Neural crest cell (in vitro differentiated cells): ENCODE data around the gene CD9. TPM values are rescaled to one million over a fixed set of nuclear protein-coding genes. Genes with fewer than 3 reads are reported as not detected.
"Not testable (repeated sequence)": the region's sequence is repeated elsewhere in the genome, so short reads cannot be mapped to it uniquely, and the experiment has no call there.

Experiments
- DNase-seq: peaks from one replicate; pipeline ENCODE4 v3.0.0; 2021; ENCODE audit warnings: low read depth, mixed read lengths, low spot score
- H3K27ac Mint-ChIP-seq: one replicate; pipeline ENCODE4 v1.8.0; 2021; ENCODE audit warnings: mild to moderate bottlenecking, mixed read lengths; ENCODE audit not compliant: unreplicated experiment
- H3K27me3 Mint-ChIP-seq: 2 replicates; pipeline ENCODE4 v1.8.0; 2021; ENCODE audit warnings: low read depth, mild to moderate bottlenecking, mixed read lengths
- H3K36me3 Mint-ChIP-seq: 2 replicates; pipeline ENCODE4 v1.8.0; 2021; ENCODE audit warnings: low read depth, mild to moderate bottlenecking, mixed read lengths
- H3K4me1 Mint-ChIP-seq: 2 replicates; pipeline ENCODE4 v1.8.0; 2021; ENCODE audit warnings: mixed read lengths
- H3K4me3 Mint-ChIP-seq: one replicate; pipeline ENCODE4 v1.8.0; 2021; ENCODE audit warnings: mild to moderate bottlenecking, mixed read lengths
- H3K9me3 Mint-ChIP-seq: 2 replicates; pipeline ENCODE4 v1.8.0; 2021; ENCODE audit warnings: mixed read lengths
- total RNA-seq: library from RNA; stranded (reverse); gene quantifications from 2 replicates; pipeline ENCODE4 v1.2.1, GENCODE V29; 2021
- TF ChIP-seq, protein P1 (sequence below): fragments of 200-600 bp; sonication (generic); conservative IDR thresholded peaks from 2 replicates; pipeline ENCODE4 v1.5.0; 2021; ENCODE audit warnings: antibody characterized with exemption, mild to moderate bottlenecking

The CD9 gene
- total RNA-seq, 1 donor from 2014 or later: 2.1 TPM

DNA sequence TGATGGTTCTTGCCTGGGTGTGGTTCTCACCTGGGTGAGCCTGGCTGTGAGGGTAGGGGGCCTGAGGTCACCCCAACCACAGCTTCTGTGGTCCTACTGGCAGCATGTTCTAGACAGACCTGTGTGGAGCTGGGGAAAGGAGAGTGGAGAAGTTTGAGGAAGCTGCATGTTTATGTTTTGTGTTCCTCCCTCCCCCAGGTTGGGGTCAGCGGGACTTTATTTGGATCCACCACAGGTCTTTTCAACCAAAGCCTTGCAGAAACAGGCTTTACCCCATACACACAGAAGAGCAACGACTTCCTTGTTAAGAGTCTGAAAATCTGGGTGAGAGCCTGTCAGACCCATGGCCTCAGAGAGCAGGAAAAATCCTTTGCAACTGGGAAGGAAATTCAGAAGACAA, 5.6 kb downstream of the CD9 start:
- TF ChIP-seq, protein P1, sequence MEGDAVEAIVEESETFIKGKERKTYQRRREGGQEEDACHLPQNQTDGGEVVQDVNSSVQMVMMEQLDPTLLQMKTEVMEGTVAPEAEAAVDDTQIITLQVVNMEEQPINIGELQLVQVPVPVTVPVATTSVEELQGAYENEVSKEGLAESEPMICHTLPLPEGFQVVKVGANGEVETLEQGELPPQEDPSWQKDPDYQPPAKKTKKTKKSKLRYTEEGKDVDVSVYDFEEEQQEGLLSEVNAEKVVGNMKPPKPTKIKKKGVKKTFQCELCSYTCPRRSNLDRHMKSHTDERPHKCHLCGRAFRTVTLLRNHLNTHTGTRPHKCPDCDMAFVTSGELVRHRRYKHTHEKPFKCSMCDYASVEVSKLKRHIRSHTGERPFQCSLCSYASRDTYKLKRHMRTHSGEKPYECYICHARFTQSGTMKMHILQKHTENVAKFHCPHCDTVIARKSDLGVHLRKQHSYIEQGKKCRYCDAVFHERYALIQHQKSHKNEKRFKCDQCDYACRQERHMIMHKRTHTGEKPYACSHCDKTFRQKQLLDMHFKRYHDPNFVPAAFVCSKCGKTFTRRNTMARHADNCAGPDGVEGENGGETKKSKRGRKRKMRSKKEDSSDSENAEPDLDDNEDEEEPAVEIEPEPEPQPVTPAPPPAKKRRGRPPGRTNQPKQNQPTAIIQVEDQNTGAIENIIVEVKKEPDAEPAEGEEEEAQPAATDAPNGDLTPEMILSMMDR: no peak
- peaks cover 19% of the 10 kb centered on the region for H3K4me1 Mint-ChIP-seq
- no peak overlapping the region for H3K27ac Mint-ChIP-seq
- no peak overlapping the region for H3K4me3 Mint-ChIP-seq
- no peak for DNase-seq
- no peaks in the 10 kb centered on the region for H3K9me3 Mint-ChIP-seq
- peaks cover 47% of the 10 kb centered on the region for H3K27me3 Mint-ChIP-seq
- no peaks in the 10 kb centered on the region for H3K36me3 Mint-ChIP-seq

DNA sequence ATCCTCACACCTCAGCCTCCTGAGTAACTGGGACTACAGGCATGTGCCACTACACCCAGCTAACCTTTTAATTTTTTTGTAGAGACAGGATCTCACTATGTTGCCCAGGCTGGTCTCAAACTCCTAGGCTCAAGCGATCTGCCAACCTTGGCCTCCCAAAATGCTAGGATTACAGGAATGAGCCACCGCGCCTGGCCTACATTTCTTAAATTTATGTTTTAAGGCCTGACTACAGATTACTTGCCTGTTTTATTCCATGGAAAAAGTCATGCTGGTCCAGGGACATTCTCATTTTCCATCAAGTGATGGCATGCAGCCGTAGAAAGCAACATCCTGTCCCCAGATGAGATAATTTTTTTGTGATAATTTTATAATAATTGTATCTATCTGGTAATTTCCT, 6.1 kb downstream of the CD9 start:
- Mint-ChIP-seq H3K27ac (no peak overlapping the region), H3K4me3 (no peak overlapping the region), H3K36me3 (no peaks in the 10 kb centered on the region), H3K9me3 (no peaks in the 10 kb centered on the region), H3K4me1 (peaks cover 15% of the 10 kb centered on the region), H3K27me3 (peaks cover 41% of the 10 kb centered on the region)
- TF ChIP-seq, protein P1: no peak
- no peak for DNase-seq

DNA sequence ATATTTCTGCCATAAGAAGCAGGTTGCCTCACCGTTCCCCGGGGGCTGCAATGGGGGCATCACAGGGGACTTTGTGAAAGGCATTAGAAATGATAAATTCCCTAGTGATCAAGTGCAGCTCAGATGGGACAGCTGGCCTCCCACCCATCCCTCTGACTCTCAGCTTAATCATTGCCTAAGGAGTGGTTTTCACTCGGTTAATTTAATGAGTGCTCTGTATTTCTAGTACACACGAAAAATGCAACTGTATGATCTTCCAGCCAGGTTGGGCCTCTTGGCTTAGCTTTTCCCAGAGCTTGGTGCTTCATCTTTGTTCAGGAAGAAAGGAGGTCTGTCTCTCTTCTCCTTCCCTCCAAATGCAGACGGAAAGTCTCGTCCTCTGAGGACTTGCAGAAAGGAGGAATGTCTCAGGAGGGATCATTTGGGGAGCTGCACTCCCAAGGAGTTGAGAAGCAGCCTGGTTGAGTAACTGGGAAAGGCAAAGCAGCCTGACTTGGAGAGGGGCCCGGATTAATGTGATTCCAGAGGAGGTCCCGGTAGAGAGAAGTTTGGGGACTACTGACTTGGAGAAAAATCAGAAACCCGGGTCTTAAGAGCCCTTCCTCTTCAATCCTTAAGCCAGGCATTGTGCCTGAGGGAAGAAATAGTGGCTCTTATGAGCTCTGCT, 7.2 kb downstream of the CD9 start:
- Mint-ChIP-seq H3K36me3 (no peaks in the 10 kb centered on the region), H3K4me3 (no peak overlapping the region), H3K4me1 (peaks cover 14% of the 10 kb centered on the region), H3K27me3 (peaks cover 34% of the 10 kb centered on the region), H3K27ac (no peak overlapping the region), H3K9me3 (no peaks in the 10 kb centered on the region)
- TF ChIP-seq, protein P1: no peak
- DNase-seq: no peak

DNA sequence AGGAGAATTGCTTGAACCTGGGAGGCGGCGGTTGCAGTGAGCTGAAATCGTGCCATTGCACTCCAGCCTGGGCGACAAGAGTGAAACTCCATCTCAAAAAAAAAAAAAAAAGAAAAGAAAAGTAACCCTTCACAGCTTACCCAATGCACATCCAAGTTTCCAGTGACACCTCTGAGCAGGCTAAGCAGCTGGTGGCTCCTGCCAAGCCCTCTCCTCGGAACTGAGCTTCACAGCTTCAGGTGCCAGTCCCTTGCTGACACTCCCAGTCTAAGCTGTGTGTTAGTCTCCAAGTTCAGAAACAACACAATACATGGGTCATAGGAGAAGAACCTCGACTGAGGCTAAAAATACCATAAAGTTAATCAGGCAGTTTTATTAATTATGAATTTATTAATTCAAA, 7.9 kb downstream of the CD9 start:
- no peak overlapping the region for H3K27ac Mint-ChIP-seq
- no peak for DNase-seq
- H3K27me3 Mint-ChIP-seq: peaks cover 26% of the 10 kb centered on the region
- H3K9me3 Mint-ChIP-seq: no peaks in the 10 kb centered on the region
- peaks cover 14% of the 10 kb centered on the region for H3K4me1 Mint-ChIP-seq
- TF ChIP-seq, protein P1: no peak
- no peaks in the 10 kb centered on the region for H3K36me3 Mint-ChIP-seq
- no peak overlapping the region for H3K4me3 Mint-ChIP-seq

DNA sequence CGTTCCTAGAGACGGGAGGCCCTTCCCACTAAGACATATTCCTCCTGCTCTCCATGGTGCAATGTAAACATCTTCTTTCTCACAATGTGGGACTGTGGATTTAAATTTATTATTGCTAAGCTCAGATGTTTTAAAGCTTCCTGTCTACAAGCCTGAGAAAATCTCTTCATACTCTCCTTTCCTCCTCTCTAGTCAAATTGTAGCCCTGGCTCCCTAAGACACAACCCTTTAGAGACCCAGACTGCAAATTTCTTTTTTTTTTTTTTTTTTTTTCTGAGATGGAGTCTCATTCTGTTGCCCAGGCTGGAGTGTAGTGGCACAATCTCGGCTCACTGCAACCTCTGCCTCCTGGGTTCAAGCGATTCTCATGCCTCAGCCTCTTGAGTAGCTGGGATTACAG, 9.2 kb downstream of the CD9 start:
- Mint-ChIP-seq H3K4me1 (peaks cover 14% of the 10 kb centered on the region), H3K27me3 (peaks cover 15% of the 10 kb centered on the region)
- not testable (repeated sequence) for DNase-seq, H3K27ac Mint-ChIP-seq, H3K9me3 Mint-ChIP-seq, H3K36me3 Mint-ChIP-seq, H3K4me3 Mint-ChIP-seq

DNA sequence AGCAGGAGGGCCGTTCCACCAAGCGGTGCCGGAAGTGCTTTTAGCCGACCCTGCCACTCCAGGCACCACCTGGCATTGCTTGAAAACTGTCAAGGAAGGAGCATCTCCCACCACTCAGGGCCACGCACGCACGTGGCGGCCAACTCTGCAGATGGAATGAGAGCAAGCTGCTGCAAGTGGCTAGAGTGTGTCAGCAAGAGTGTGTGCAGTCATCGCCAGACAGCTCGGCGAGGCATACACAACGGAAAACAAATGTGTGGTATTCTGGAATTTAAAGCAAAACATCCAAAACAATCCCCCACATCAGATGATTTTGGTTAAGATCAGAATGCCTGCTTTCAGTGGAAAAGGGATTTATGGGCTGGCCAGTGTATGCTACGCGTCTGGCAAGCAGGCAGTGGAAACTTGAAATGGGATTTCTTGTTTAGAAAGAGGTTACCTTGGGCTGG, 11.2 kb downstream of the CD9 start:
- Mint-ChIP-seq H3K27me3 (peaks cover 13% of the 10 kb centered on the region), H3K36me3 (no peaks in the 10 kb centered on the region), H3K9me3 (no peaks in the 10 kb centered on the region), H3K4me3 (no peak overlapping the region), H3K4me1 (peaks cover 14% of the 10 kb centered on the region), H3K27ac (no peak overlapping the region)
- TF ChIP-seq, protein P1: no peak
- DNase-seq: no peak
